GM18499 (cell line): ENCODE results near the gene BCL10.

ENCODE experiments used
- ATAC-seq: cut with Tn5 transposase; IDR thresholded peaks from one replicate; pipeline ENCODE4 v1.9.1; 2021; ENCODE audit warnings: moderate number of reproducible peaks; ENCODE audit not compliant: insufficient read depth, unreplicated experiment

BCL10 gene

GRCh38 chr1:85300140-85300539, 23.7 kb upstream of the BCL10 start:
- no peak for ATAC-seq

GRCh38 chr1:85297855-85298629, 21.6 kb upstream of the BCL10 start:
- ATAC-seq: peak; percentile 84

GRCh38 chr1:85297538-85297854, 21.1 kb upstream of the BCL10 start:
- ATAC-seq: no peak

- ATAC-seq: no peak
Observed at GRCh38 chr1:85296980-85297379, 20.5 kb upstream of the BCL10 start.

- no peak for ATAC-seq
Observed at GRCh38 chr1:85295654-85296053, 19.2 kb upstream of the BCL10 start.

GRCh38 chr1:85295006-85295431, 18.6 kb upstream of the BCL10 start:
- ATAC-seq: no peak

GRCh38 chr1:85290826-85291225, 14.4 kb upstream of the BCL10 start:
- ATAC-seq: no peak

GRCh38 chr1:85289848-85290335, 13.5 kb upstream of the BCL10 start:
- ATAC-seq: peak; percentile 74

- ATAC-seq: peak; percentile 27
Observed at GRCh38 chr1:85289207-85289847, 12.9 kb upstream of the BCL10 start.

- no peak for ATAC-seq
Observed at GRCh38 chr1:85284202-85284601, 7.8 kb upstream of the BCL10 start.

GRCh38 chr1:85283475-85284199, 7.2 kb upstream of the BCL10 start:
- no peak for ATAC-seq

GRCh38 chr1:85282424-85282823, 6.0 kb upstream of the BCL10 start:
- no peak for ATAC-seq

- no peak for ATAC-seq
Observed at GRCh38 chr1:85280636-85281035, 4.2 kb upstream of the BCL10 start.

GRCh38 chr1:85279458-85280080, 3.1 kb upstream of the BCL10 start:
- ATAC-seq: no peak

- ATAC-seq: peak; percentile 29
Observed at GRCh38 chr1:85278853-85279314, 2.5 kb upstream of the BCL10 start.

- no peak for ATAC-seq
Observed at GRCh38 chr1:85277802-85278201, 1.4 kb upstream of the BCL10 start.

GRCh38 chr1:85276978-85277639, 677 bp upstream of the BCL10 start:
- no peak for ATAC-seq

- ATAC-seq: no peak
Observed at GRCh38 chr1:85275701-85276214, 674 bp downstream of the BCL10 start.

- no peak for ATAC-seq
Observed at GRCh38 chr1:85274969-85275453, 1.4 kb downstream of the BCL10 start.

- ATAC-seq: no peak
Observed at GRCh38 chr1:85273397-85273796, 3.0 kb downstream of the BCL10 start.
